ENCODE data around the gene TUBA4B. TPM values are rescaled to one million over a fixed set of nuclear protein-coding genes. Genes with fewer than 3 reads are reported as not detected.

The TUBA4B gene
- not detected in 2 replicates for total RNA-seq

GRCh38 chr2:219252900-219253752 lies at the start of gene TUBA4B:
Gene TUBA4B, plus strand, starts transcription at chr2:219253243. Its CDS starts 165 bp downstream, at chr2:219253408.

GRCh38 chr2:219206328-219207133 lies 46.5 kb upstream of the TUBA4B start, which contains the start of gene ZFAND2B:
Gene ZFAND2B, plus strand, starts transcription at chr2:219206782. Its CDS starts 206 bp downstream, at chr2:219206988.

GRCh38 chr2:219218732-219219701 lies 34.0 kb upstream of the TUBA4B start, which contains the start of gene ABCB6:
Gene ABCB6, minus strand, starts transcription at chr2:219218958. Its CDS starts 285 bp downstream, at chr2:219218673.

GRCh38 chr2:219229305-219230058 lies 23.6 kb upstream of the TUBA4B start, which contains the start of the genes ANKZF1 and ATG9A:
Gene ANKZF1, plus strand, starts transcription at chr2:219229806. Its CDS starts 452 bp downstream, at chr2:219230258.
Gene ATG9A, minus strand, starts transcription at chr2:219229636. Its CDS starts 1,612 bp downstream, at chr2:219228024.

GRCh38 chr2:219245148-219245898 lies 7.7 kb upstream of the TUBA4B start, which contains the start of the genes GLB1L and STK16:
Gene GLB1L, minus strand, starts transcription at chr2:219245444. Its CDS starts 1,871 bp downstream, at chr2:219243573.
Gene STK16, plus strand, starts transcription at chr2:219245479. Its CDS starts 521 bp downstream, at chr2:219246000.

DNA sequence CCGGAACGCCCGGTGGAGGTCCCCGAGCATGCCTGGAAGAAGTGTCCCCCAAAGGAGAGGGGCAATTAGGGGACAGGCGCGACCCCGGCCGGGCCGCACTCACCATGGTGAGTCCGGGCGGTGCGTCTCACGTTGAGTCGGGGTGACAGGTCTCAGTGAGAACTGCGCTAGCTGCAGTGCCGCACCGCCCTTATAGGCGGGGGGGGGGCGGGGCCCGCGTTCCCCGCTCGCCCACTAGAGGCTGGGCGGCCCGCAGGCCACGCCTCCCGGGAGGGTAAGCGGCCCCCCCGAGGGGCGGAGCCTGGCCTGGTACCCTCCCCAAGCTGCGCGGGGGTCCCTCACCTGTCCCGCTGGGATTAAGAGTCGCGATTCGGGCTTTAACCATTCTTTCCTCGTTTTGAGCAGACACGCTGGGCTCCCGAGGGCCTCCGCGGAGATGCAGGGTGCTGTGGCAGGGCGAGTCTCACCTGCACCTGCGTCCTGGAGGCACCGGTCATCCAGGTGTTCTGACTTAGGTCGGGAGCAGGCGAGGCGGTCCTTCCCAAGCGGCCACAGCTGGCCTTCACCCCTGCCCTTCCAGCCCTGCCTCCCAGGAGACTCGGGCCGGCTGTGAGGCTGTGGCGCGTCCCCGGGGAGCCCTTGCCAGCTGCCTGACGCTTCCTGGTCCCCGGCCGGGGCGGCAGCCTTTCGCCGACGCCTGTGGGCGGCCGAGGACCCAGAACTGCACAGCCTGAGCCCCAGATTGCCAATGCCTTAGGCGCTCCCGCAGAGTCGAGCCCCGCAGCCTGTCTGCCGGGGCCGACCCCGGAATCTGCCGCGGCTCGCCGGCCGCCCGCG lies 928 bp downstream of the TUBA4B start, which contains the start of gene TUBA4A:
Gene TUBA4A (minus strand): TSS at position 166 of the 837 bp plus-strand sequence. CDS start 60 bp downstream, at position 106.

GRCh38 chr2:219279151-219279915 lies 26.3 kb downstream of the TUBA4B start, which contains the start of gene DNAJB2:
Gene DNAJB2, plus strand, starts transcription at chr2:219279366. Its CDS starts 468 bp downstream, at chr2:219279834.

GRCh38 chr2:219309278-219309677 lies 56.2 kb downstream of the TUBA4B start, which contains the start of gene PTPRN:
Gene PTPRN, minus strand, starts transcription at chr2:219309401. Its CDS starts 69 bp downstream, at chr2:219309332.

Other genes with a start within 250 kb of the TUBA4B start
- 0.03 TPM in 1 of 2 replicates, not detected in the other for gene CFAP65, start 211.7 kb upstream of the TUBA4B start, total RNA-seq
- not detected in 2 replicates for gene IHH, start 192.3 kb upstream of the TUBA4B start, total RNA-seq
- 18.5 and 22.0 TPM in 2 replicates for gene NHEJ1, start 92.4 kb upstream of the TUBA4B start, total RNA-seq
- gene SLC23A3, start 83.2 kb upstream of the TUBA4B start, total RNA-seq, result 2.9 and 8.1 TPM in 2 replicates
- 31.5 and 43.7 TPM in 2 replicates for gene CNPPD1, start 76.3 kb upstream of the TUBA4B start, total RNA-seq
- 75.5 and 88.8 TPM in 2 replicates for gene RETREG2, start 75.0 kb upstream of the TUBA4B start, total RNA-seq
- 18.1 and 26.0 TPM in 2 replicates for gene ZFAND2B, start 46.5 kb upstream of the TUBA4B start, total RNA-seq
- 69.9 and 77.9 TPM in 2 replicates for gene ABCB6, start 34.3 kb upstream of the TUBA4B start, total RNA-seq
- gene ATG9A, start 23.6 kb upstream of the TUBA4B start, total RNA-seq, result 73.2 and 73.7 TPM in 2 replicates
- 41.4 and 52.1 TPM in 2 replicates for gene ANKZF1, start 23.4 kb upstream of the TUBA4B start, total RNA-seq
- 12.1 and 14.9 TPM in 2 replicates for gene GLB1L, start 7.8 kb upstream of the TUBA4B start, total RNA-seq
- gene STK16, start 7.8 kb upstream of the TUBA4B start, total RNA-seq, result 31.2 and 31.4 TPM in 2 replicates
- 17.9 and 19.6 TPM in 2 replicates for gene TUBA4A, start 675 bp downstream of the TUBA4B start, total RNA-seq
- 74.7 and 78.8 TPM in 2 replicates for gene DNAJB2, start 26.1 kb downstream of the TUBA4B start, total RNA-seq
- gene PTPRN, start 56.2 kb downstream of the TUBA4B start, total RNA-seq, result 23.5 and 45.4 TPM in 2 replicates
- gene RESP18, start 79.5 kb downstream of the TUBA4B start, total RNA-seq, result not detected in 2 replicates
- gene DNPEP, start 134.7 kb downstream of the TUBA4B start, total RNA-seq, result 68.5 and 91.9 TPM in 2 replicates
- gene DES, start 165.1 kb downstream of the TUBA4B start, total RNA-seq, result 1.1 and 3.0 TPM in 2 replicates
- gene SPEG, start 181.6 kb downstream of the TUBA4B start, total RNA-seq, result 45.7 and 87.2 TPM in 2 replicates
- 60.6 and 64.6 TPM in 2 replicates for gene GMPPA, start 245.6 kb downstream of the TUBA4B start, total RNA-seq